ENCODE results near the gene MX2.
"Not testable (repeated sequence)": the region's sequence is repeated elsewhere in the genome, so short reads cannot be mapped to it uniquely, and the experiment has no call there.

Gene MX2

GRCh38 chr21:41422546-41423304 lies 60.9 kb downstream of the MX2 start:
- no peak for TF ChIP-seq CTCF (conservative IDR thresholded peaks at IDR 0.05; ENCODE audit: low read depth, low read length)
- no peak for DNase-seq (ENCODE audit: low read depth)

DNA sequence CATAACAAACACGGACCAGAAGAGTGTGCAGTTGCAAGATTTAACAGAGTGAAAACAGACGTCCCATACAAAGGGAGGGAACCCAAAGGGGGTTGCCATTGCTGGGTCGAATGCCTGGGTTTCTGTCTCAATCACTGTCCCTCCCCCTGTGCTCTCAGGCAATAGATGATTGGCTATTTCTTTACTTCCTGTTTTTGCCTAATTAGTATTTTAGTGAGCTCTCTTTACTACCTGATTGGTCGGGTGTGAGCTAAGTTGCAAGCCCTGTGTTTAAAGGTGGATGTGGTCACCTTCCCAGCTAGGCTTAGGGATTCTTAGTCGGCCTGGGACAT lies 61.4 kb downstream of the MX2 start:
- not testable (repeated sequence) for DNase-seq (ENCODE audit: low read depth); H3K4me3 ChIP-seq (ENCODE audit: low read length)

More at GRCh38 chr21:41422546-41423304, 60.9 kb downstream of the MX2 start:
- H3K4me3 ChIP-seq (ENCODE audit: low read length): no peak overlapping the region

- H3K4me3 ChIP-seq (ENCODE audit: low read length): peak overlapping the region; percentile 50
- DNase-seq (ENCODE audit: low read depth): no peak
- no peak for TF ChIP-seq CTCF (conservative IDR thresholded peaks at IDR 0.05; ENCODE audit: low read depth, low read length)
Observed at GRCh38 chr21:41425588-41425953, 63.7 kb downstream of the MX2 start.

- no peak for TF ChIP-seq CTCF (conservative IDR thresholded peaks at IDR 0.05; ENCODE audit: low read depth, low read length)
Observed at GRCh38 chr21:41425954-41426675, 64.3 kb downstream of the MX2 start, which contains the start of gene MX1. MX1 (plus strand) TSS chr21:41426239; CDS start chr21:41432071, 5,832 bp downstream.

GRCh38 chr21:41426676-41427404 lies 65.0 kb downstream of the MX2 start:
- DNase-seq (ENCODE audit: low read depth): no peak
- TF ChIP-seq CTCF (conservative IDR thresholded peaks at IDR 0.05; ENCODE audit: low read depth, low read length): no peak
- peak overlapping the region; percentile 50 for H3K4me3 ChIP-seq (ENCODE audit: low read length)

More at GRCh38 chr21:41425954-41426675, 64.3 kb downstream of the MX2 start, which contains the start of gene MX1:
- peak within 1 kb of the TSS; percentile 50 for H3K4me3 ChIP-seq (ENCODE audit: low read length)
- no peak for DNase-seq (ENCODE audit: low read depth)

DNA sequence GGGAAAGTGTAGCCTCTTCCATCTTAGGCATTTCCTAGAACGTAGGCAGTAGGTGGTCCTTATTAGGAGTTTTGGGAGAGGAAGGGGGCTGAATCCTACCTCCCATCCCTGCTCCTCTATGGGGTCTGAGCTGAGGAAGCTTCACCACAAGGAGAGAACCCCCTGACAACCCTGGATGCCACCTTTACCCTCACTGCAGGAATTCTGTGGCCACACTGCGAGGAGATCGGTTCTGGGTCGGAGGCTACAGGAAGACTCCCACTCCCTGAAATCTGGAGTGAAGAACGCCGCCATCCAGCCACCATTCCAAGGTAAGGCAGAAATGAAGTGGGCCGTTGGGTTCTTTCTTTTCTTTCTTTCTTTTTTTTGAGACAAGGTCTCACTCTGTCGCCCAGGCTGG lies 65.7 kb downstream of the MX2 start:
- no peak overlapping the region for H3K4me3 ChIP-seq (ENCODE audit: low read length)
- TF ChIP-seq CTCF (conservative IDR thresholded peaks at IDR 0.05; ENCODE audit: low read depth, low read length): no peak
- no peak for DNase-seq (ENCODE audit: low read depth)

DNA sequence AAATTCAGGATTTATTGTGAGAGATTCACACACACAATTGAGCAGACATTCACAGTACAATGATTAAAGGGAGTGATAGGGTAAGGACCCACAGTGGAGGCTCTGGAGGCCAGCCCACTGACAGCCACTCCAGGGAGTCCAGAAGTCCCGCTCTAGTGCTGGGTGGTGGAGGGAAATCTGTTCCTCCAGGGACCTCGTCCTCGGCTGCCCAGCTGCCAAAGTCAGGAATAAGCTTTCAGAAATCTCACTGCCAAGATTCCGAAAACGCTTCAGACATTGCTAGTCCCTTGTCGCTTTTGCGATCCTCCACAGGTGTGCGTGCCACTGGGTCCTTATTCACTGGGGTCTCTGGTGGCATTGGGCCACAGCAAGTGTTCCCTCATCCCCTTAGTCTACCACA lies 66.5 kb downstream of the MX2 start:
- no peak for TF ChIP-seq CTCF (conservative IDR thresholded peaks at IDR 0.05; ENCODE audit: low read depth, low read length)
- H3K4me3 ChIP-seq (ENCODE audit: low read length): no peak overlapping the region
- no peak for DNase-seq (ENCODE audit: low read depth)

Data from retinal pigment epithelial cell (primary cell).